OCI-LY1 (cell line): Measurements from ENCODE around the gene AJAP1.

ENCODE experiments used
- H2AFZ ChIP-seq: fragments of 200-600 bp; sonication (generic), shearing (Covaris generic); 2 replicates; pipeline ENCODE4 v1.6.0; 2014; ENCODE audit warnings: antibody characterized with exemption, mild to moderate bottlenecking, low read length
- H3F3A ChIP-seq: fragments of 200-600 bp; sonication (generic), shearing (Covaris generic); 2 replicates; pipeline ENCODE4 v1.6.0; 2014; ENCODE audit warnings: mild to moderate bottlenecking, antibody characterized with exemption, low read length, moderate library complexity; ENCODE audit not compliant: insufficient read depth
- H3K27ac ChIP-seq: fragments of 200-600 bp; sonication (generic); 2 replicates; pipeline ENCODE4 v1.5.1; 2014; ENCODE audit warnings: low read length, mixed run types, mild to moderate bottlenecking, low read depth; ENCODE audit not compliant: poor library complexity, severe bottlenecking
- H3K27me3 ChIP-seq: fragments of 200-600 bp; sonication (generic); 2 replicates; pipeline ENCODE4 v1.6.0; 2014; ENCODE audit warnings: antibody characterized with exemption, mild to moderate bottlenecking, low read length, moderate library complexity; ENCODE audit not compliant: insufficient read depth
- H3K36me3 ChIP-seq: fragments of 200-600 bp; sonication (generic); 2 replicates; pipeline ENCODE4 v1.6.1; 2014; ENCODE audit warnings: mild to moderate bottlenecking, antibody characterized with exemption, low read length, moderate library complexity, mixed read lengths; ENCODE audit not compliant: insufficient read depth
- H3K4me1 ChIP-seq: fragments of 200-600 bp; sonication (generic); 2 replicates; pipeline ENCODE4 v1.5.1; 2014; ENCODE audit warnings: mild to moderate bottlenecking, low read length, moderate library complexity; ENCODE audit not compliant: insufficient read depth, severe bottlenecking
- H3K4me2 ChIP-seq: fragments of 200-600 bp; sonication (generic), shearing (Covaris generic); 2 replicates; pipeline ENCODE4 v1.6.1; 2014; ENCODE audit warnings: low read length
- H3K4me3 ChIP-seq: fragments of 200-600 bp; sonication (generic); 2 replicates; pipeline ENCODE4 v1.5.1; 2014; ENCODE audit warnings: low read length, low read depth, mild to moderate bottlenecking, mixed read lengths; ENCODE audit not compliant: poor library complexity, severe bottlenecking
- H3K79me2 ChIP-seq: fragments of 200-600 bp; shearing (Covaris generic); 2 replicates; pipeline ENCODE4 v1.6.1; 2016; ENCODE audit warnings: mixed run types, low read length, mixed read lengths; ENCODE audit not compliant: insufficient read depth
- H3K9ac ChIP-seq: fragments of 200-600 bp; sonication (generic), shearing (Covaris generic); 2 replicates; pipeline ENCODE4 v1.6.1; 2014; ENCODE audit warnings: mild to moderate bottlenecking, low read length, mixed read lengths
- H3K9me2 ChIP-seq: fragments of 200-600 bp; sonication (generic), shearing (Covaris generic); 2 replicates; pipeline ENCODE4 v1.6.1; 2014; ENCODE audit warnings: low read depth, mild to moderate bottlenecking, low read length, mixed read lengths
- H3K9me3 ChIP-seq: fragments of 200-600 bp; shearing (Covaris generic); 2 replicates; pipeline ENCODE4 v1.6.1; 2014; ENCODE audit warnings: low read length, mixed read lengths
- H4K20me1 ChIP-seq: fragments of 200-600 bp; sonication (generic), shearing (Covaris generic); 2 replicates; pipeline ENCODE4 v1.6.0; 2016; ENCODE audit warnings: mild to moderate bottlenecking, low read length; ENCODE audit not compliant: insufficient read depth
- EZH2 ChIP-seq: fragments of 200-600 bp; sonication (generic), shearing (Covaris generic); IDR thresholded peaks from 2 replicates; pipeline ENCODE4 v1.8.0; 2017; ENCODE audit warnings: borderline replicate concordance, mixed run types, mild to moderate bottlenecking, antibody characterized with exemption, low read length, moderate library complexity, mixed read lengths
- TF ChIP-seq, protein P1 (sequence below): fragments of 200-600 bp; sonication (generic), shearing (Covaris generic); IDR thresholded peaks from 2 replicates; pipeline ENCODE4 v1.5.1; 2017; ENCODE audit warnings: mild to moderate bottlenecking, antibody characterized with exemption, low read length, moderate library complexity, mixed read lengths

AJAP1 gene

DNA sequence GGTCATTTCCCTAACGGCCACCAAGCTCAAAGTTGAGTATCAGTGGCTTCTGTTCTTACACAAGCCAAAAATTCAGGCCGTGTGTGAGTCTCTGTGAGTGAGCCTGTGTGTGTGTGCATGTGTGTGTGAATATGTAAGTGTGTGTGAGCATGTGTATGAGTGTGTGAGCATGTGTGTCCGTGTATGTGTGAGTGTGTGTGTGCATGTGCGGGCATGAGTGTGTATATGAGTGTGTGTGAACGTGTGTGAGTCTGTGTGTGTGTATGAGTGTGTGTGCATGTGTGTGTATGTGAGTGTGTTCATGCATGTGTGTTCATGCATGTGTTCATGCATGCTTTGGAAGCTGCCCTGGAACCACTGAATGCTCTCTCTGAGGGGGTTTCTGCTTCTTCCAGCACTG is 105.7 kb downstream of the AJAP1 start:
- Histone ChIP-seq H4K20me1 (no peaks in the 10 kb centered on the region), H3F3A (no peaks in the 10 kb centered on the region), H3K27ac (no peak overlapping the region), H3K9ac (no peak overlapping the region), H2AFZ (no peak overlapping the region), H3K36me3 (no peaks in the 10 kb centered on the region), H3K4me3 (no peak overlapping the region), H3K4me2 (no peak overlapping the region), H3K9me3 (no peaks in the 10 kb centered on the region), H3K27me3 (no peaks in the 10 kb centered on the region; the same call in 1 of the 2 replicates), H3K9me2 (no peaks in the 10 kb centered on the region), H3K79me2 (no peaks in the 10 kb centered on the region), H3K4me1 (no peaks in the 10 kb centered on the region)
- TF ChIP-seq EZH2: no peak
- TF ChIP-seq, protein P1, sequence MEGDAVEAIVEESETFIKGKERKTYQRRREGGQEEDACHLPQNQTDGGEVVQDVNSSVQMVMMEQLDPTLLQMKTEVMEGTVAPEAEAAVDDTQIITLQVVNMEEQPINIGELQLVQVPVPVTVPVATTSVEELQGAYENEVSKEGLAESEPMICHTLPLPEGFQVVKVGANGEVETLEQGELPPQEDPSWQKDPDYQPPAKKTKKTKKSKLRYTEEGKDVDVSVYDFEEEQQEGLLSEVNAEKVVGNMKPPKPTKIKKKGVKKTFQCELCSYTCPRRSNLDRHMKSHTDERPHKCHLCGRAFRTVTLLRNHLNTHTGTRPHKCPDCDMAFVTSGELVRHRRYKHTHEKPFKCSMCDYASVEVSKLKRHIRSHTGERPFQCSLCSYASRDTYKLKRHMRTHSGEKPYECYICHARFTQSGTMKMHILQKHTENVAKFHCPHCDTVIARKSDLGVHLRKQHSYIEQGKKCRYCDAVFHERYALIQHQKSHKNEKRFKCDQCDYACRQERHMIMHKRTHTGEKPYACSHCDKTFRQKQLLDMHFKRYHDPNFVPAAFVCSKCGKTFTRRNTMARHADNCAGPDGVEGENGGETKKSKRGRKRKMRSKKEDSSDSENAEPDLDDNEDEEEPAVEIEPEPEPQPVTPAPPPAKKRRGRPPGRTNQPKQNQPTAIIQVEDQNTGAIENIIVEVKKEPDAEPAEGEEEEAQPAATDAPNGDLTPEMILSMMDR: no peak

DNA sequence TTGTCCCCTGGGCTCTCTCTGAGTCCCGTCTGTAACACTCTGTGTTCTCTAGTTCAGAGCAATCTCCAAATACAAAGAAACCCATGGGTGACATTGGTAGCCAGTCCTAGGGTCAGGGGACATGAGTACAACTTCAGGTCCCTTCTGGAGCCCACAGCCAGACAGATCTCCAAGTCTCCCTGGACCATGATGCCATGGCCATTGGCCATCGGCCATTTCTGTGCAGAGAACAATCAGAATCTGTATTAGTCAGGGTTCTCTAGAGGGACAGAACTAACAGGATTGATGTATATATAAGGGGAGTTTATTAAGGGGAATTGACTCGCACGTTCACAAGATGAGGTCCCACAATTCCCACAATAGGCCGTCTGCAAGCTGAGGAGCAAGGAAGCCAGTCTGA is 106.9 kb downstream of the AJAP1 start:
- Histone ChIP-seq H3F3A (no peaks in the 10 kb centered on the region), H3K27ac (no peak overlapping the region), H3K36me3 (no peaks in the 10 kb centered on the region), H3K4me2 (no peak overlapping the region), H4K20me1 (no peaks in the 10 kb centered on the region), H3K9me3 (no peaks in the 10 kb centered on the region), H3K79me2 (no peaks in the 10 kb centered on the region), H3K9ac (no peak overlapping the region), H3K4me3 (no peak overlapping the region), H3K27me3 (no peaks in the 10 kb centered on the region; the same call in 1 of the 2 replicates), H3K4me1 (no peaks in the 10 kb centered on the region), H2AFZ (no peak overlapping the region), H3K9me2 (no peaks in the 10 kb centered on the region)
- TF ChIP-seq, protein P1: no peak
- TF ChIP-seq EZH2: no peak

GRCh38 chr1:4762146-4762545 is 107.7 kb downstream of the AJAP1 start:
- TF ChIP-seq, protein P1: no peak
- no peak for TF ChIP-seq EZH2
- Histone ChIP-seq H3K27ac (no peak overlapping the region), H3K9me3 (no peaks in the 10 kb centered on the region), H2AFZ (no peak overlapping the region), H3K9me2 (no peaks in the 10 kb centered on the region), H3K9ac (no peak overlapping the region), H3K4me3 (no peak overlapping the region), H3F3A (no peaks in the 10 kb centered on the region), H3K79me2 (no peaks in the 10 kb centered on the region), H4K20me1 (no peaks in the 10 kb centered on the region), H3K4me2 (no peak overlapping the region), H3K36me3 (no peaks in the 10 kb centered on the region), H3K4me1 (no peaks in the 10 kb centered on the region), H3K27me3 (no peaks in the 10 kb centered on the region; the same call in 1 of the 2 replicates)
